ENCODE results near the gene NDUFS8. TPM values are rescaled to one million over a fixed set of nuclear protein-coding genes. Genes with fewer than 3 reads are reported as not detected.

The NDUFS8 gene
- total and polyA plus RNA-seq, 4 donors: 61.2 to 148 (median 106) TPM

DNA sequence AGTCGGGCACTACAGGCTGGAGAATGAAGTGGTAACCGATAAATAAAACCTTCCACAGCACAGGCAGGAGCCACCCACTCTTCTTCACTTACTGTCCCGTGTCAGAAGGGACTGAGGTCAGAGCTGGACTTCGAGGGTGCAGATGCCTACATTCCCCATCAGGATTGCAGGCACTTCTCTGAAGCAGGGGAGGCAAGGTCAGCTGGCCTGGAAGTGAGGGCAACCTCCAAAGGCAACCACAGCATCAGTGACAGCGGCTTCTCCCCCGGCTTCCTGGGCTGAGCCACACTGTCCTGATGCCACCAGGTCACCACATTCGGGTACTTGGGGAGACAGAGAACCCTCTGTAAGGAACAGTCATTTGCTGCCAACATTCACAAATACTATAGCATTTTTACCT, 31.0 kb downstream of the NDUFS8 start:
- no peaks in the 10 kb centered on the region for H3K4me1 ChIP-seq (ENCODE audit: control insufficient read depth in 4 of 4, insufficient read depth in 4 of 4, low read length in 3 of 4)
- H3K36me3 ChIP-seq (ENCODE audit: control insufficient read depth in 4 of 4, insufficient read depth in 3 of 4, low read depth in 1 of 4, low read length in 3 of 4): peaks cover 11 to 56% (median 45%) of the 10 kb centered on the region in 4 donors
- DNase-seq (ENCODE audit: low spot score): no peak
- H3K9me3 ChIP-seq (ENCODE audit: control insufficient read depth in 4 of 4, low read length in 3 of 4): no peaks in the 10 kb centered on the region
- no peak overlapping the region for H3K27ac ChIP-seq (ENCODE audit: low read depth in 1 of 2, low read length in 2 of 2)
- 97% methylated on average over 7 of the region's 7 CpGs for WGBS
- no peak overlapping the region for H3K4me3 ChIP-seq (ENCODE audit: low read depth in 1 of 3, low read length in 3 of 3)
- H3K9ac ChIP-seq (ENCODE audit: low read depth in 1 of 2, low read length in 2 of 2): no peak overlapping the region
- TF ChIP-seq RXRA (IDR thresholded peaks at IDR 0.05): no peak
- TF ChIP-seq JUND (IDR thresholded peaks at IDR 0.05): no peak
- no peaks in the 10 kb centered on the region for H3K27me3 ChIP-seq (ENCODE audit: control insufficient read depth in 4 of 4, insufficient read depth in 4 of 4, low read length in 3 of 4)

- WGBS: 80% methylated on average over 2 of the region's 2 CpGs
- peaks cover 14 to 81% (median 50%) of the 10 kb centered on the region in 4 donors for H3K36me3 ChIP-seq (ENCODE audit: control insufficient read depth in 4 of 4, insufficient read depth in 3 of 4, low read depth in 1 of 4, low read length in 3 of 4)
- no peak for DNase-seq (ENCODE audit: low spot score)
- H3K27me3 ChIP-seq (ENCODE audit: control insufficient read depth in 4 of 4, insufficient read depth in 4 of 4, low read length in 3 of 4): no peaks in the 10 kb centered on the region
- no peaks in the 10 kb centered on the region for H3K4me1 ChIP-seq (ENCODE audit: control insufficient read depth in 4 of 4, insufficient read depth in 4 of 4, low read length in 3 of 4)
- no peak overlapping the region for H3K27ac ChIP-seq (ENCODE audit: low read depth in 1 of 2, low read length in 2 of 2)
- H3K4me3 ChIP-seq (ENCODE audit: low read depth in 1 of 3, low read length in 3 of 3): no peak overlapping the region
- no peak overlapping the region for H3K9ac ChIP-seq (ENCODE audit: low read depth in 1 of 2, low read length in 2 of 2)
- TF ChIP-seq, protein P1, sequence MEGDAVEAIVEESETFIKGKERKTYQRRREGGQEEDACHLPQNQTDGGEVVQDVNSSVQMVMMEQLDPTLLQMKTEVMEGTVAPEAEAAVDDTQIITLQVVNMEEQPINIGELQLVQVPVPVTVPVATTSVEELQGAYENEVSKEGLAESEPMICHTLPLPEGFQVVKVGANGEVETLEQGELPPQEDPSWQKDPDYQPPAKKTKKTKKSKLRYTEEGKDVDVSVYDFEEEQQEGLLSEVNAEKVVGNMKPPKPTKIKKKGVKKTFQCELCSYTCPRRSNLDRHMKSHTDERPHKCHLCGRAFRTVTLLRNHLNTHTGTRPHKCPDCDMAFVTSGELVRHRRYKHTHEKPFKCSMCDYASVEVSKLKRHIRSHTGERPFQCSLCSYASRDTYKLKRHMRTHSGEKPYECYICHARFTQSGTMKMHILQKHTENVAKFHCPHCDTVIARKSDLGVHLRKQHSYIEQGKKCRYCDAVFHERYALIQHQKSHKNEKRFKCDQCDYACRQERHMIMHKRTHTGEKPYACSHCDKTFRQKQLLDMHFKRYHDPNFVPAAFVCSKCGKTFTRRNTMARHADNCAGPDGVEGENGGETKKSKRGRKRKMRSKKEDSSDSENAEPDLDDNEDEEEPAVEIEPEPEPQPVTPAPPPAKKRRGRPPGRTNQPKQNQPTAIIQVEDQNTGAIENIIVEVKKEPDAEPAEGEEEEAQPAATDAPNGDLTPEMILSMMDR (IDR thresholded peaks at IDR 0.05; ENCODE audit: low read depth, low read length, missing input control): no peak
- TF ChIP-seq FOXA1 (IDR thresholded peaks at IDR 0.05) (no peak), MAX (IDR thresholded peaks at IDR 0.05) (no peak), HNF4G (IDR thresholded peaks at IDR 0.05) (no peak), ATF3 (IDR thresholded peaks at IDR 0.05) (no peak), TAF1 (conservative IDR thresholded peaks at IDR 0.05) (no peak), JUND (IDR thresholded peaks at IDR 0.05) (no peak), NR2F2 (IDR thresholded peaks at IDR 0.05) (no peak), FOXA2 (IDR thresholded peaks at IDR 0.05) (no peak)
- H3K9me3 ChIP-seq (ENCODE audit: control insufficient read depth in 4 of 4, low read length in 3 of 4): no peaks in the 10 kb centered on the region
These were observed 34.4 kb downstream of the NDUFS8 start for GRCh38 chr11:68064926-68065325.

- Histone ChIP-seq H3K27ac (ENCODE audit: low read depth in 1 of 2, low read length in 2 of 2) (no peak overlapping the region), H3K4me3 (ENCODE audit: low read depth in 1 of 3, low read length in 3 of 3) (no peak overlapping the region), H3K9me3 (ENCODE audit: control insufficient read depth in 4 of 4, low read length in 3 of 4) (no peaks in the 10 kb centered on the region), H3K4me1 (ENCODE audit: control insufficient read depth in 4 of 4, insufficient read depth in 4 of 4, low read length in 3 of 4) (no peaks in the 10 kb centered on the region), H3K9ac (ENCODE audit: low read depth in 1 of 2, low read length in 2 of 2) (no peak overlapping the region), H3K36me3 (ENCODE audit: control insufficient read depth in 4 of 4, insufficient read depth in 3 of 4, low read depth in 1 of 4, low read length in 3 of 4) (peaks cover 12 to 84% (median 53%) of the 10 kb centered on the region in 4 donors), H3K27me3 (ENCODE audit: control insufficient read depth in 4 of 4, insufficient read depth in 4 of 4, low read length in 3 of 4) (no peaks in the 10 kb centered on the region)
- DNase-seq (ENCODE audit: low spot score): no peak
- 94% methylated on average over 5 of the region's 5 CpGs for WGBS
- TF ChIP-seq ATF3 (IDR thresholded peaks at IDR 0.05): no peak
- TF ChIP-seq HNF4G (IDR thresholded peaks at IDR 0.05): no peak
- no peak for TF ChIP-seq NR2F2 (IDR thresholded peaks at IDR 0.05)
- TF ChIP-seq MAX (IDR thresholded peaks at IDR 0.05): no peak
- TF ChIP-seq FOXA2 (IDR thresholded peaks at IDR 0.05): no peak
- TF ChIP-seq RAD21 (IDR thresholded peaks at IDR 0.05): no peak
- no peak for TF ChIP-seq JUND (IDR thresholded peaks at IDR 0.05)
- no peak for TF ChIP-seq GABPA (IDR thresholded peaks at IDR 0.05 in 1 of 2, conservative IDR thresholded peaks at IDR 0.05 in 1 of 2)
- no peak for TF ChIP-seq RXRA (IDR thresholded peaks at IDR 0.05)
- no peak for TF ChIP-seq REST (IDR thresholded peaks at IDR 0.05)
- TF ChIP-seq ZBTB33 (IDR thresholded peaks at IDR 0.05): no peak
- no peak for TF ChIP-seq EGR1 (IDR thresholded peaks at IDR 0.05; ENCODE audit: low read depth in 2 of 2)
- no peak for TF ChIP-seq YY1 (IDR thresholded peaks at IDR 0.05)
- no peak for TF ChIP-seq FOXA1 (IDR thresholded peaks at IDR 0.05)
- TF ChIP-seq, protein P1 (IDR thresholded peaks at IDR 0.05; ENCODE audit: low read depth, low read length, missing input control): no peak
- no peak for TF ChIP-seq SP1 (IDR thresholded peaks at IDR 0.05)
These were observed 35.4 kb downstream of the NDUFS8 start for GRCh38 chr11:68065841-68066240.

Measured in liver (tissue), 9 donors.